GM23338 (cell line): ENCODE data around the gene DOCK10. TPM values are rescaled to one million over a fixed set of nuclear protein-coding genes. Genes with fewer than 3 reads are reported as not detected.

Experiments used
- ATAC-seq: fragments of 200-7000 bp; cut with Tn5 transposase; 3 replicates; pipeline ENCODE4 v1.9.1; 2020
- DNase-seq: peaks from one replicate; pipeline ENCODE4 v3.0.0-alpha.2; 2015; ENCODE audit warnings: low spot score
- H2AFZ ChIP-seq: fragments of 200-600 bp; sonication (generic); 2 replicates; pipeline ENCODE4 v1.8.0; 2016; ENCODE audit warnings: antibody characterized with exemption, mild to moderate bottlenecking, moderate library complexity
- H3F3A ChIP-seq: fragments of 200-600 bp; sonication (generic); replicated peaks from 2 replicates; pipeline ENCODE4 v1.8.0; 2017; ENCODE audit warnings: antibody characterized with exemption, mixed run types, low read depth
- H3K27ac ChIP-seq: fragments of 200-600 bp; sonication (generic); 2 replicates; pipeline ENCODE4 v1.6.1; 2016; ENCODE audit warnings: low read depth
- H3K27me3 ChIP-seq: fragments of 200-600 bp; sonication (generic); 2 replicates; pipeline ENCODE4 v1.8.0; 2016; ENCODE audit warnings: mild to moderate bottlenecking, mixed run types, moderate library complexity; ENCODE audit not compliant: insufficient read depth
- H3K36me3 ChIP-seq: fragments of 200-600 bp; sonication (generic); 2 replicates; pipeline ENCODE4 v1.8.0; 2016; ENCODE audit warnings: mild to moderate bottlenecking; ENCODE audit not compliant: insufficient read depth
- H3K4me1 ChIP-seq: fragments of 200-600 bp; sonication (generic); 2 replicates; pipeline ENCODE4 v1.8.0; 2016; ENCODE audit warnings: mild to moderate bottlenecking, moderate library complexity; ENCODE audit not compliant: insufficient read depth
- H3K4me2 ChIP-seq: fragments of 200-600 bp; sonication (generic); 2 replicates; pipeline ENCODE4 v1.7.1; 2017; ENCODE audit warnings: mixed run types
- H3K4me3 ChIP-seq: fragments of 200-600 bp; sonication (generic); 2 replicates; pipeline ENCODE4 v1.6.1; 2016; ENCODE audit warnings: mixed run types
- H3K79me2 ChIP-seq: fragments of 200-600 bp; sonication (generic); replicated peaks from 2 replicates; pipeline ENCODE4 v1.8.0; 2017; ENCODE audit warnings: mild to moderate bottlenecking; ENCODE audit not compliant: insufficient read depth
- H3K9me2 ChIP-seq: fragments of 200-600 bp; sonication (generic); 2 replicates; pipeline ENCODE4 v1.8.0; 2017; ENCODE audit not compliant: insufficient read depth
- H4K20me1 ChIP-seq: fragments of 200-600 bp; sonication (generic); replicated peaks from 2 replicates; pipeline ENCODE4 v1.8.0; 2017; ENCODE audit warnings: mild to moderate bottlenecking; ENCODE audit not compliant: insufficient read depth
- H3K27ac Mint-ChIP-seq: 2 replicates; pipeline ENCODE4 v1.8.0; 2020; ENCODE audit warnings: inconsistent platforms, mild to moderate bottlenecking, moderate library complexity, mixed read lengths
- H3K27me3 Mint-ChIP-seq: 3 replicates; pipeline ENCODE4 v1.8.0; 2022; ENCODE audit warnings: low read depth, mild to moderate bottlenecking, moderate library complexity, mixed read lengths, inconsistent platforms; ENCODE audit not compliant: insufficient read depth, poor library complexity
- H3K36me3 Mint-ChIP-seq: 3 replicates; pipeline ENCODE4 v1.8.0; 2021; ENCODE audit warnings: low read depth, mild to moderate bottlenecking, inconsistent platforms, moderate library complexity, mixed read lengths
- H3K4me1 Mint-ChIP-seq: 3 replicates; pipeline ENCODE4 v1.8.0; 2020; ENCODE audit warnings: mild to moderate bottlenecking, inconsistent platforms, mixed read lengths
- H3K4me3 Mint-ChIP-seq: 3 replicates; pipeline ENCODE4 v1.8.0; 2021; ENCODE audit warnings: moderate library complexity, mild to moderate bottlenecking, inconsistent platforms, mixed read lengths
- H3K9me3 Mint-ChIP-seq: 3 replicates; pipeline ENCODE4 v1.8.0; 2020; ENCODE audit warnings: moderate library complexity, mild to moderate bottlenecking, inconsistent platforms, mixed read lengths
- CREB1 ChIP-seq: fragments of 250-450 bp; sonication (Bioruptor Pico); IDR thresholded peaks from 2 replicates; pipeline ENCODE4 v1.5.0; 2020; ENCODE audit warnings: low read depth, mild to moderate bottlenecking, moderate library complexity
- EZH2 ChIP-seq: fragments of 200-600 bp; sonication (generic); IDR thresholded peaks from one replicate; pipeline ENCODE4 v1.8.0; 2017; ENCODE audit warnings: antibody characterized with exemption, mild to moderate bottlenecking, low read depth; ENCODE audit not compliant: unreplicated experiment
- EZH2phosphoT487 ChIP-seq: fragments of 200-600 bp; sonication (generic); IDR thresholded peaks from one replicate; pipeline ENCODE4 v1.8.1; 2018; ENCODE audit warnings: antibody characterized with exemption; ENCODE audit not compliant: unreplicated experiment
- JUNB ChIP-seq: IDR thresholded peaks from one replicate; pipeline ENCODE4 v1.6.1; 2016; ENCODE audit warnings: antibody characterized with exemption; ENCODE audit not compliant: unreplicated experiment
- NANOG ChIP-seq: IDR thresholded peaks from 2 replicates; pipeline ENCODE4 v1.6.1; 2016; ENCODE audit warnings: antibody characterized with exemption, borderline replicate concordance
- POLR2AphosphoS5 ChIP-seq: IDR thresholded peaks from 2 replicates; pipeline ENCODE4 v1.6.1; 2016; ENCODE audit warnings: antibody characterized with exemption, low read depth
- STAT1 ChIP-seq: IDR thresholded peaks from one replicate; pipeline ENCODE4 v1.6.1; 2016; ENCODE audit warnings: antibody characterized with exemption; ENCODE audit not compliant: unreplicated experiment
- ZNF114 ChIP-seq: fragments of 250-450 bp; sonication (Bioruptor Pico); IDR thresholded peaks from 2 replicates; pipeline ENCODE4 v1.5.0; 2020; ENCODE audit warnings: mild to moderate bottlenecking, moderate library complexity
- ZNF331 ChIP-seq: fragments of 250-450 bp; sonication (Bioruptor Pico); IDR thresholded peaks from 2 replicates; pipeline ENCODE4 v1.5.0; 2020; ENCODE audit warnings: low read depth, mild to moderate bottlenecking, moderate library complexity
- ZNF462 ChIP-seq: fragments of 250-450 bp; sonication (Bioruptor Pico); IDR thresholded peaks from 2 replicates; pipeline ENCODE4 v1.5.0; 2020; ENCODE audit warnings: mild to moderate bottlenecking, moderate library complexity
- polyA plus RNA-seq: library from polyadenylated mRNA; unstranded; fragments of >200 nt; fragmentation: Nextera tagmentation; extraction: Ambion mirVana; gene quantifications from 2 replicates; pipeline ENCODE4 v1.2.1, GENCODE V29; 2016
- total RNA-seq: library from RNA; depleted of rRNA; stranded (reverse); fragments of >200 nt; shearing (Covaris generic); gene quantifications from 2 replicates; pipeline ENCODE4 v1.2.3, GENCODE V29; 2014

The DOCK10 gene
- total and polyA plus RNA-seq, 2 experiments from 2014 or later, result 1.0 to 1.7 TPM

- TF ChIP-seq NANOG (no peak), ZNF114 (CRISPR knock-in tag) (no peak), ZNF462 (CRISPR knock-in tag) (no peak), EZH2 (no peak)
Observed at GRCh38 chr2:224836263-224836662, 206.0 kb downstream of the DOCK10 start (continued).

- 0 out of 2 replicates have a peak, but pooled peaks cover 9% of the 10 kb centered on the region for H3K9me2 ChIP-seq
- ATAC-seq (no peak), DNase-seq (no peak)
- H3K4me1 ChIP-seq, result no peaks in the 10 kb centered on the region
- no peak overlapping the region for H2AFZ ChIP-seq
- H3K36me3 Mint-ChIP-seq, result no peaks in the 10 kb centered on the region
- H3K4me1 Mint-ChIP-seq, result no peaks in the 10 kb centered on the region
- 0 out of 3 replicates have a peak, but pooled peaks cover 5% of the 10 kb centered on the region for H3K9me3 Mint-ChIP-seq
- H3K4me3 Mint-ChIP-seq, result no peak overlapping the region
- no peaks in the 10 kb centered on the region for H3K27me3 Mint-ChIP-seq
- H3K27ac ChIP-seq, result no peak overlapping the region
- no peaks in the 10 kb centered on the region for H3K36me3 ChIP-seq
- H3K4me2 ChIP-seq, result no peak overlapping the region
- no peaks in the 10 kb centered on the region for H3K27me3 ChIP-seq
- no peak overlapping the region for H3K4me3 ChIP-seq
- no peaks in the 10 kb centered on the region for H3F3A ChIP-seq
- no peaks in the 10 kb centered on the region for H3K79me2 ChIP-seq
- H3K27ac Mint-ChIP-seq, result no peak overlapping the region
- no peaks in the 10 kb centered on the region for H4K20me1 ChIP-seq
- TF ChIP-seq EZH2phosphoT487, result no peak
- TF ChIP-seq POLR2AphosphoS5, result no peak
- no peak for TF ChIP-seq STAT1
- TF ChIP-seq EZH2, result no peak
- TF ChIP-seq ZNF114 (CRISPR knock-in tag), result no peak
- TF ChIP-seq NANOG, result no peak
- TF ChIP-seq JUNB, result no peak
- no peak for TF ChIP-seq ZNF462 (CRISPR knock-in tag)
- no peak for TF ChIP-seq CREB1 (CRISPR knock-in tag)
- no peak for TF ChIP-seq ZNF331
Observed at GRCh38 chr2:224835405-224835804, 206.9 kb downstream of the DOCK10 start.
